Ishikawa (cell line): Measurements from ENCODE around the gene ABTB2.

Source experiments
- CREB1 ChIP-seq: IDR thresholded peaks from 2 replicates; pipeline ENCODE4 v1.6.1; 2012; ENCODE audit warnings: low read depth
- EGR1 ChIP-seq: IDR thresholded peaks from 2 replicates; pipeline ENCODE4 v1.6.1; 2012
- FOXM1 ChIP-seq: IDR thresholded peaks from 2 replicates; pipeline ENCODE4 v1.6.1; 2012; ENCODE audit warnings: low read depth, borderline replicate concordance
- TEAD4 ChIP-seq: IDR thresholded peaks from 2 replicates; pipeline ENCODE4 v1.6.1; 2012
- YY1 ChIP-seq: IDR thresholded peaks from 2 replicates; pipeline ENCODE4 v1.6.1; 2012; ENCODE audit warnings: low read depth

DNA sequence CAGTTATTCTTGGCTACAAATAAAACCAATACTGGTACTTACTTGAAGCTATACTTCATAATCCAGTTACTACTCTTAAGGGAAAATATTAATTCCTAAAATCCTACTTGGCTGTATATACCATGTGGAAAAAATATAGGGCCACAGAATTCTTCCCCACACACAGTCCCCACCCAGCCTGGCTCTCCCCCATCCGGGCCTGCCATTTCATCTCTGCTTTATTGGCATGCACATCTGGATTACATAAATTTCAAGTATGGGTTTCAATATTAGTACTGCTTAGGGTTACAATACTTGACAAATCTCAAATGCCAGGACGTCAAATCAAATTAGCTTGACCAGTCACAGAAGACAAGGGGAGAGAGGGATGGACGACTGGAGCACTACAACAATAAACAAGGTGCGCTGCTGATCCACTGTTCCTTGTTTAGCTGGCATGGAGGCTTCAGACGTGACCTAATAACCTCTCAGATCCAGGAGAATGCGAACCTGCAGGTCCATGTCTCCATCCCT is 81.4 kb downstream of the ABTB2 start:
- TF ChIP-seq YY1 (no peak), TEAD4 (no peak), CREB1 (no peak), FOXM1 (no peak), EGR1 (no peak)
